GM15510 (cell line): ENCODE results near the gene GIMAP4.

Experiments used
- POLR2A ChIP-seq: IDR thresholded peaks from 3 replicates; pipeline ENCODE4 v1.6.1; 2011; ENCODE audit warnings: borderline replicate concordance; ENCODE audit not compliant: insufficient read length; ENCODE audit errors: extremely low read depth

Gene GIMAP4

GRCh38 chr7:150620617-150621371 is 53.6 kb downstream of the GIMAP4 start:
- no peak for TF ChIP-seq POLR2A

- TF ChIP-seq POLR2A, result no peak
These were observed 54.2 kb downstream of the GIMAP4 start for GRCh38 chr7:150621376-150621775.
